GM23338 (cell line): ENCODE results near the gene DNAJC27. TPM values are rescaled to one million over a fixed set of nuclear protein-coding genes. Genes with fewer than 3 reads are reported as not detected.

Experiments
- ATAC-seq: fragments of 200-7000 bp; cut with Tn5 transposase; 3 replicates; pipeline ENCODE4 v1.9.1; 2020
- DNase-seq: peaks from one replicate; pipeline ENCODE4 v3.0.0-alpha.2; 2015; ENCODE audit warnings: low spot score
- H2AFZ ChIP-seq: fragments of 200-600 bp; sonication (generic); 2 replicates; pipeline ENCODE4 v1.8.0; 2016; ENCODE audit warnings: antibody characterized with exemption, mild to moderate bottlenecking, moderate library complexity
- H3F3A ChIP-seq: fragments of 200-600 bp; sonication (generic); replicated peaks from 2 replicates; pipeline ENCODE4 v1.8.0; 2017; ENCODE audit warnings: antibody characterized with exemption, mixed run types, low read depth
- H3K27ac ChIP-seq: fragments of 200-600 bp; sonication (generic); 2 replicates; pipeline ENCODE4 v1.6.1; 2016; ENCODE audit warnings: low read depth
- H3K27me3 ChIP-seq: fragments of 200-600 bp; sonication (generic); 2 replicates; pipeline ENCODE4 v1.8.0; 2016; ENCODE audit warnings: mild to moderate bottlenecking, mixed run types, moderate library complexity; ENCODE audit not compliant: insufficient read depth
- H3K36me3 ChIP-seq: fragments of 200-600 bp; sonication (generic); 2 replicates; pipeline ENCODE4 v1.8.0; 2016; ENCODE audit warnings: mild to moderate bottlenecking; ENCODE audit not compliant: insufficient read depth
- H3K4me1 ChIP-seq: fragments of 200-600 bp; sonication (generic); 2 replicates; pipeline ENCODE4 v1.8.0; 2016; ENCODE audit warnings: mild to moderate bottlenecking, moderate library complexity; ENCODE audit not compliant: insufficient read depth
- H3K4me2 ChIP-seq: fragments of 200-600 bp; sonication (generic); 2 replicates; pipeline ENCODE4 v1.7.1; 2017; ENCODE audit warnings: mixed run types
- H3K4me3 ChIP-seq: fragments of 200-600 bp; sonication (generic); 2 replicates; pipeline ENCODE4 v1.6.1; 2016; ENCODE audit warnings: mixed run types
- H3K79me2 ChIP-seq: fragments of 200-600 bp; sonication (generic); replicated peaks from 2 replicates; pipeline ENCODE4 v1.8.0; 2017; ENCODE audit warnings: mild to moderate bottlenecking; ENCODE audit not compliant: insufficient read depth
- H3K9me2 ChIP-seq: fragments of 200-600 bp; sonication (generic); 2 replicates; pipeline ENCODE4 v1.8.0; 2017; ENCODE audit not compliant: insufficient read depth
- H4K20me1 ChIP-seq: fragments of 200-600 bp; sonication (generic); replicated peaks from 2 replicates; pipeline ENCODE4 v1.8.0; 2017; ENCODE audit warnings: mild to moderate bottlenecking; ENCODE audit not compliant: insufficient read depth
- H3K27ac Mint-ChIP-seq: 2 replicates; pipeline ENCODE4 v1.8.0; 2020; ENCODE audit warnings: inconsistent platforms, mild to moderate bottlenecking, moderate library complexity, mixed read lengths
- H3K27me3 Mint-ChIP-seq: 3 replicates; pipeline ENCODE4 v1.8.0; 2022; ENCODE audit warnings: low read depth, mild to moderate bottlenecking, moderate library complexity, mixed read lengths, inconsistent platforms; ENCODE audit not compliant: insufficient read depth, poor library complexity
- H3K36me3 Mint-ChIP-seq: 3 replicates; pipeline ENCODE4 v1.8.0; 2021; ENCODE audit warnings: low read depth, mild to moderate bottlenecking, inconsistent platforms, moderate library complexity, mixed read lengths
- H3K4me1 Mint-ChIP-seq: 3 replicates; pipeline ENCODE4 v1.8.0; 2020; ENCODE audit warnings: mild to moderate bottlenecking, inconsistent platforms, mixed read lengths
- H3K4me3 Mint-ChIP-seq: 3 replicates; pipeline ENCODE4 v1.8.0; 2021; ENCODE audit warnings: moderate library complexity, mild to moderate bottlenecking, inconsistent platforms, mixed read lengths
- H3K9me3 Mint-ChIP-seq: 3 replicates; pipeline ENCODE4 v1.8.0; 2020; ENCODE audit warnings: moderate library complexity, mild to moderate bottlenecking, inconsistent platforms, mixed read lengths
- CREB1 ChIP-seq: fragments of 250-450 bp; sonication (Bioruptor Pico); IDR thresholded peaks from 2 replicates; pipeline ENCODE4 v1.5.0; 2020; ENCODE audit warnings: low read depth, mild to moderate bottlenecking, moderate library complexity
- CTCF ChIP-seq, 2 experiments: fragments of 200-600 bp in 1 of 2; sonication (generic) in 1 of 2; conservative IDR thresholded peaks; 2 replicates each; pipeline versions ENCODE4 v1.5.1 to v1.6.1; 2016 to 2017; ENCODE audit warnings: antibody characterized with exemption in 2 of 2, low read depth in 2 of 2, mild to moderate bottlenecking in 2 of 2, moderate library complexity in 1 of 2
- ETS1 ChIP-seq: IDR thresholded peaks from 2 replicates; pipeline ENCODE4 v1.6.1; 2016; ENCODE audit warnings: antibody characterized with exemption
- EZH2 ChIP-seq: fragments of 200-600 bp; sonication (generic); IDR thresholded peaks from one replicate; pipeline ENCODE4 v1.8.0; 2017; ENCODE audit warnings: antibody characterized with exemption, mild to moderate bottlenecking, low read depth; ENCODE audit not compliant: unreplicated experiment
- EZH2phosphoT487 ChIP-seq: fragments of 200-600 bp; sonication (generic); IDR thresholded peaks from one replicate; pipeline ENCODE4 v1.8.1; 2018; ENCODE audit warnings: antibody characterized with exemption; ENCODE audit not compliant: unreplicated experiment
- JUNB ChIP-seq: IDR thresholded peaks from one replicate; pipeline ENCODE4 v1.6.1; 2016; ENCODE audit warnings: antibody characterized with exemption; ENCODE audit not compliant: unreplicated experiment
- NANOG ChIP-seq: IDR thresholded peaks from 2 replicates; pipeline ENCODE4 v1.6.1; 2016; ENCODE audit warnings: antibody characterized with exemption, borderline replicate concordance
- POLR2AphosphoS5 ChIP-seq: IDR thresholded peaks from 2 replicates; pipeline ENCODE4 v1.6.1; 2016; ENCODE audit warnings: antibody characterized with exemption, low read depth
- REST ChIP-seq: IDR thresholded peaks from one replicate; pipeline ENCODE4 v1.6.1; 2018; ENCODE audit warnings: antibody characterized with exemption; ENCODE audit not compliant: unreplicated experiment
- STAT1 ChIP-seq: IDR thresholded peaks from one replicate; pipeline ENCODE4 v1.6.1; 2016; ENCODE audit warnings: antibody characterized with exemption; ENCODE audit not compliant: unreplicated experiment
- ZNF114 ChIP-seq: fragments of 250-450 bp; sonication (Bioruptor Pico); IDR thresholded peaks from 2 replicates; pipeline ENCODE4 v1.5.0; 2020; ENCODE audit warnings: mild to moderate bottlenecking, moderate library complexity
- ZNF331 ChIP-seq: fragments of 250-450 bp; sonication (Bioruptor Pico); IDR thresholded peaks from 2 replicates; pipeline ENCODE4 v1.5.0; 2020; ENCODE audit warnings: low read depth, mild to moderate bottlenecking, moderate library complexity
- ZNF462 ChIP-seq: fragments of 250-450 bp; sonication (Bioruptor Pico); IDR thresholded peaks from 2 replicates; pipeline ENCODE4 v1.5.0; 2020; ENCODE audit warnings: mild to moderate bottlenecking, moderate library complexity
- polyA plus RNA-seq: library from polyadenylated mRNA; unstranded; fragments of >200 nt; fragmentation: Nextera tagmentation; extraction: Ambion mirVana; gene quantifications from 2 replicates; pipeline ENCODE4 v1.2.1, GENCODE V29; 2016
- total RNA-seq: library from RNA; depleted of rRNA; stranded (reverse); fragments of >200 nt; shearing (Covaris generic); gene quantifications from 2 replicates; pipeline ENCODE4 v1.2.3, GENCODE V29; 2014

The DNAJC27 gene
- total and polyA plus RNA-seq, 2 experiments from 2014 or later, result 2.4 to 2.6 TPM

- Histone ChIP-seq H3K9me2 (no peaks in the 10 kb centered on the region), H3K27ac (no peak overlapping the region), H2AFZ (no peak overlapping the region), H3K4me3 (no peak overlapping the region), H3K4me2 (no peak overlapping the region), H4K20me1 (no peaks in the 10 kb centered on the region), H3F3A (peaks cover 4% of the 10 kb centered on the region; the same call in 1 of the 2 replicates), H3K4me1 (peaks cover 13% of the 10 kb centered on the region), H3K79me2 (no peaks in the 10 kb centered on the region; the same call in 1 of the 2 replicates), H3K36me3 (no peaks in the 10 kb centered on the region), H3K27me3 (no peaks in the 10 kb centered on the region)
- H3K36me3 Mint-ChIP-seq, result peaks cover 7% of the 10 kb centered on the region; the same call in 1 of the 3 replicates
- 0 out of 3 replicates have a peak, but pooled peaks cover 3% of the 10 kb centered on the region for H3K9me3 Mint-ChIP-seq
- H3K4me3 Mint-ChIP-seq, result no peak overlapping the region
- ATAC-seq (no peak), DNase-seq (no peak)
- peaks cover 30% of the 10 kb centered on the region for H3K4me1 Mint-ChIP-seq
- no peak for TF ChIP-seq REST
- no peak for TF ChIP-seq CTCF (conservative IDR thresholded peaks at IDR 0.05; ENCODE audit: low read depth in 2 of 2)
- no peak for TF ChIP-seq JUNB
- no peak for TF ChIP-seq POLR2AphosphoS5
- TF ChIP-seq STAT1, result no peak
- no peak for TF ChIP-seq ZNF462
- TF ChIP-seq ETS1, result no peak
- TF ChIP-seq ZNF331 (CRISPR knock-in tag), result no peak
- no peak for TF ChIP-seq EZH2
- no peak for TF ChIP-seq CREB1 (CRISPR knock-in tag)
- TF ChIP-seq EZH2phosphoT487, result no peak
- TF ChIP-seq NANOG, result no peak
- TF ChIP-seq ZNF114 (CRISPR knock-in tag), result no peak
- peaks cover 4% of the 10 kb centered on the region for H3K27me3 Mint-ChIP-seq
- H3K27ac Mint-ChIP-seq, result no peak overlapping the region
Observed at GRCh38 chr2:24922556-24922955, 49.2 kb downstream of the DNAJC27 start.
